Measurements from ENCODE around the gene EMILIN2. TPM values are rescaled to one million over a fixed set of nuclear protein-coding genes. Genes with fewer than 3 reads are reported as not detected.

EMILIN2 gene
- total RNA-seq, 4 donors from 2014 or later = 10.8 to 24.2 (median 16.7) TPM

DNA sequence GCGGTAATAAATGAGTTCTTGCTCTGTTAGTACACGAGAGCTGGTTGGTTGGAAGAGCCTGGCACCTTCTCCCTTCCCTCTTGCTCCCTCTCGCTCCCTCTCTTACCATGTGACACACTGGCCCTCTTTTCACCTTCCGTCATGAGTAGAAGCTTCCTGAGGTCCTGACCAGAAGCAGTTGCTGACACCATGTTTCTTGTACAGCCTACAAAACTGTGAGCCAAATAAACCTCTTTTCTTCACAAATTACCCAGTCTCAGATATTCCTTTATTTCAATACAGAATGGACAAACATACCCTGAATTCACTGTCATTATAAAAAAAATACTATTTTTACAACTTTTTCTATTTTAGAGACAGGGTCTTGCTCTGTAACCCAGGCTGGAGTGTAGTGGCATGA lies 40.7 kb downstream of the EMILIN2 start:
- Histone ChIP-seq H3K9me3 (peaks cover 0 to 6% (median 0%) of the 10 kb centered on the region in 4 donors), H3K27ac (replicated peaks in 1 of 4) (no peak overlapping the region), H3K27me3 (peaks cover 0 to 12% (median 0%) of the 10 kb centered on the region in 4 donors), H3K4me1 (peaks cover 0 to 7% (median 6%) of the 10 kb centered on the region in 4 donors), H3K36me3 (peaks cover 0 to 4% (median 0%) of the 10 kb centered on the region in 4 donors), H3K4me3 (no peak overlapping the region)
- DNase-seq (ENCODE audit: extremely low spot score) = no peak
- TF ChIP-seq POLR2A (IDR thresholded peaks at IDR 0.05; ENCODE audit: low read depth) (no peak), CTCF (IDR thresholded peaks at IDR 0.05) (no peak), EP300 (IDR thresholded peaks at IDR 0.05) (no peak), POLR2AphosphoS5 (IDR thresholded peaks at IDR 0.05) (no peak)
- WGBS = 81% methylated on average over 4 of the region's 4 CpGs
- intact Hi-C loops (cut with DNase I) = no loop called here

DNA sequence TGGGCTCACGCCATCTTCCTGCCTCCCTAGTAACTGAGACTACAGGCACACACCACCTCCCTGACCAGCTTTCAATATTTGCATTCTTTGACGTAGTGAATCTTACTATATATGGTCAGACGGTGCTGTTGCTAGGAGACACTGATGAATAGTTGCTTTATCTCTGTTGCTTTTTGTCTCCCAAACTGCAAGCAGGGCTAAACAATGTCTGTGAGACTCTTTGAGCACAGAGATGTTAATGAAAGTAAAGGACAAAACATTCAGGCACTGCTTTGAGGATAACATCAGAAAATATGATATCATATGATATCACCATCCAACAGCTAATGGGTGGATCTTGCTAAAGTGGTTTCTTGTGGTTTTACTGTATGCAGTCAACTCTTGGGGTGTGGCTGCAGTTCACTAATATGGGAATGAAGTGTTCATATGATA lies 43.0 kb downstream of the EMILIN2 start:
- Histone ChIP-seq H3K4me3 (no peak overlapping the region), H3K4me1 (peaks cover 0 to 5% (median 0%) of the 10 kb centered on the region in 4 donors), H3K36me3 (peaks cover 0 to 4% (median 0%) of the 10 kb centered on the region in 4 donors), H3K27ac (replicated peaks in 1 of 4) (no peak overlapping the region), H3K9me3 (peaks cover 0 to 6% (median 0%) of the 10 kb centered on the region in 4 donors), H3K27me3 (peaks cover 0 to 12% (median 0%) of the 10 kb centered on the region in 4 donors)
- no peak for DNase-seq (ENCODE audit: extremely low spot score)
- 58% methylated on average over 3 of the region's 3 CpGs for WGBS
- intact Hi-C loops (cut with DNase I) = no loop called here
- no peak for TF ChIP-seq CTCF (IDR thresholded peaks at IDR 0.05)
- no peak for TF ChIP-seq POLR2AphosphoS5 (IDR thresholded peaks at IDR 0.05)
- TF ChIP-seq EP300 (IDR thresholded peaks at IDR 0.05) = no peak
- TF ChIP-seq POLR2A (IDR thresholded peaks at IDR 0.05; ENCODE audit: low read depth) = no peak

- Histone ChIP-seq H3K36me3 (peaks cover 0 to 4% (median 0%) of the 10 kb centered on the region in 4 donors), H3K4me1 (peaks cover 0 to 5% (median 0%) of the 10 kb centered on the region in 4 donors), H3K9me3 (peaks cover 0 to 6% (median 0%) of the 10 kb centered on the region in 4 donors), H3K27ac (replicated peaks in 1 of 4) (no peak overlapping the region), H3K4me3 (no peak overlapping the region), H3K27me3 (peaks cover 0 to 12% (median 0%) of the 10 kb centered on the region in 4 donors)
- WGBS = 87% methylated on average over 5 of the region's 5 CpGs
- no peak for DNase-seq (ENCODE audit: extremely low spot score)
- intact Hi-C loops (cut with DNase I) = no loop called here
- TF ChIP-seq POLR2A (IDR thresholded peaks at IDR 0.05; ENCODE audit: low read depth) (no peak), EP300 (IDR thresholded peaks at IDR 0.05) (no peak), CTCF (IDR thresholded peaks at IDR 0.05) (no peak), POLR2AphosphoS5 (IDR thresholded peaks at IDR 0.05) (no peak)
These were observed 43.8 kb downstream of the EMILIN2 start for GRCh38 chr18:2890606-2891005.

GRCh38 chr18:2891526-2892431 lies 45.0 kb downstream of the EMILIN2 start:
- H3K4me3 ChIP-seq = no peak overlapping the region
- peaks cover 0 to 4% (median 0%) of the 10 kb centered on the region in 4 donors for H3K36me3 ChIP-seq
- TF ChIP-seq POLR2AphosphoS5 (IDR thresholded peaks at IDR 0.05) (no peak), CTCF (IDR thresholded peaks at IDR 0.05) (no peak), EP300 (IDR thresholded peaks at IDR 0.05) (no peak), POLR2A (IDR thresholded peaks at IDR 0.05; ENCODE audit: low read depth) (no peak)
- 85% methylated on average over 20 of the region's 20 CpGs for WGBS
- DNase-seq (ENCODE audit: extremely low spot score) = no peak
- H3K4me1 ChIP-seq = peaks cover 0 to 5% (median 0%) of the 10 kb centered on the region in 4 donors
- H3K27me3 ChIP-seq = peaks cover 0 to 12% (median 0%) of the 10 kb centered on the region in 4 donors
- intact Hi-C loops (cut with DNase I) = no loop called here
- H3K9me3 ChIP-seq = peaks cover 0 to under 1% (median 0%) of the 10 kb centered on the region in 4 donors
- no peak overlapping the region for H3K27ac ChIP-seq (replicated peaks in 1 of 4)
